Cardiac septum (tissue), 1 donor: ENCODE data around the gene RBPJL. TPM values are rescaled to one million over a fixed set of nuclear protein-coding genes. Genes with fewer than 3 reads are reported as not detected.
"Not testable (repeated sequence)": the region's sequence is repeated elsewhere in the genome, so short reads cannot be mapped to it uniquely, and the experiment has no call there.

Experiments used
- DNase-seq: peaks from one replicate; pipeline ENCODE4 v3.0.0-alpha.2; 2020; ENCODE audit warnings: low spot score
- intact Hi-C: fragments of 100-400 bp; cut with DNase I; formaldehyde crosslinking; loops from one replicate; pipeline ENCODE4 v1.14.0; 2022
- total RNA-seq: library from RNA; stranded (reverse); fragmentation: NEBNext Ultra II Directional; extraction: Animal tissue kit (Norgen Biotek cat#: 25700); gene quantifications from one replicate; pipeline ENCODE4 v1.2.1, GENCODE V29; 2021
- donor health status: DM: no; HTN: no; CAD: no.

Gene RBPJL
- total RNA-seq, 1 donor from 2014 or later: not detected

DNA sequence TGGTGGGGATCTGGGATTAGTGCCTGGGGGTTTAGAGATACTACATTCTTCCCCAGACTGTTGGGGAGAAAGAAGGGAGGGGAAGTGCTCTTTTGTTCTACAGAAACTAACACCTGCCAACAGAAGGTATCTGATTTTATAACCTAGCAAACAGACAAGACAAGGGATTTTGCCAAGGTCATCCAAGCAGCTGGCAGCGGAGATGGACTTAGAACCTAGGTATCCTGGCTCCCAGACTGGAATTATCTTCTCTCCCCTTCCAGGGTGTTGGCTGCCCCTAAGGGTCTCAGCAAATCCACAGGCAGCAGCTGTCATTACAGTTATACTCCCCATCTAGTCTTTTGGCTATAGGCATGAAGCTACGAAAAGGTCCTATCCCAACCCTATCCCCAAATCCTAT lies 33.2 kb downstream of the RBPJL start:
- DNase-seq: no peak
- intact Hi-C loops: no loop called here

DNA sequence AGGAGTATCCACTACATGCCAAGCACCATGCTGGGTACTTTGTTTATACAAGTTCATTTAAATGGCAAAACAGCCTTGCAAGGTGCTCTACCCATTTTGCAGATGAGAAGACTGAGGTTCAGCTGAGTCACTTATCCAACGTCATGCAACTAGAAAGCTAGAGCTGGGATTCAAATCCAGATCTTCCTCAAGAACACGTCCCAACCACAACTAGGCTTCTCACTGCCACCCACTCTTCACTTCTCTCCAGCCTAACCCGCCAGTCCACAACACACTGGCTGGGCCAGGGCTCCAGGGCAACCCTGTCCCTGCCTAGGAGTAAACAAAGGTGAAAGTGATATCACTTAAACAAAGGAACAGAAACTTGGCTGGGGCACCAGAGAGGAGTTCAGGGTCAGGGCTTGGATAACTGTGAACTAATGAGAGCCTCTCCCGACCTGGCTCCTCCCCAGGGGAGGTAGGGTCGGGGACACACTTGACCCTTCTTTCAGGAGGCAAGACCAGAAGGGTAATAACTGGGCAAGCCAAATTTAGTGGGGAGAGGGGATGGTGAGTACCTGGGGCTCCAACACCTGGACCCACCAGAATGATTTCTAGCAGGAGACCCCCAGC lies 33.7 kb downstream of the RBPJL start:
- intact Hi-C loops: no loop called here
- no peak for DNase-seq

DNA sequence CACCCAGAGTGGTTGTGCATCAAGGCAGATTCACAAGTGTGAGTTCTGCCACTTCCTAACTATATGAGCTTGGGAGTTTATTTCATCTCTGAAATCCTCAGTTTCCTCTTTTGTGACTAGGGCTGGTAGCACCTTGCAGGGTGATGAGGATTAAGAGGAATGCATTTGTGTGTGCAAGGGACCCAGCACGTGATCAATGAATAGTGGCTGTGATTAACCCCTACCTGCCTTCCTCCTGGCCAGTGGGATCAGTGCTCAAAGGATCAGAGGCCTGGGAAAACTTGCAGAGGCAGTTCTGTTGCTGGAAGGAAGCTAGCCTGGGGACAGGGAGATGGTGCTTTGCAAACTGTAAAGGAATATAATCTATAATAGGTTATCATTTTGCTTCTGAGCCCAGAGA lies 34.3 kb downstream of the RBPJL start:
- intact Hi-C loops: no loop called here
- DNase-seq: no peak

DNA sequence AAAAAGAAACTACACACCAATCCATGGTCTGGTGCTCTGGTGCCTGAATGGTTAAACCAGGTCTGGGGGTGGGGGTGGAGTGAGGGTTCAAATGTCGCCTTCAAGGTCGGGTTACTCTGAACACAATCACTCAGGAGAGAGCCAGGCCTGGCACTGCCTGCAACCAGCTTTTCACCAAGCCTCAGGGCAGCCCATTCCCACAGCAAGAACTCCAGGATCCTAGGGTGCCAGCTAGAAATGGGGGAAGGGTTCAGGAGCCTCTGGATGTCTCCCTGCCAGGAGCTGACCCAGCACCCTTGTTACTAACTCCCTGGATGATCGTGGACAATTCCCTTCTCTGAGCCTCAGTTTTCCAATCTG lies 34.9 kb downstream of the RBPJL start:
- intact Hi-C loops: no loop called here
- no peak for DNase-seq

DNA sequence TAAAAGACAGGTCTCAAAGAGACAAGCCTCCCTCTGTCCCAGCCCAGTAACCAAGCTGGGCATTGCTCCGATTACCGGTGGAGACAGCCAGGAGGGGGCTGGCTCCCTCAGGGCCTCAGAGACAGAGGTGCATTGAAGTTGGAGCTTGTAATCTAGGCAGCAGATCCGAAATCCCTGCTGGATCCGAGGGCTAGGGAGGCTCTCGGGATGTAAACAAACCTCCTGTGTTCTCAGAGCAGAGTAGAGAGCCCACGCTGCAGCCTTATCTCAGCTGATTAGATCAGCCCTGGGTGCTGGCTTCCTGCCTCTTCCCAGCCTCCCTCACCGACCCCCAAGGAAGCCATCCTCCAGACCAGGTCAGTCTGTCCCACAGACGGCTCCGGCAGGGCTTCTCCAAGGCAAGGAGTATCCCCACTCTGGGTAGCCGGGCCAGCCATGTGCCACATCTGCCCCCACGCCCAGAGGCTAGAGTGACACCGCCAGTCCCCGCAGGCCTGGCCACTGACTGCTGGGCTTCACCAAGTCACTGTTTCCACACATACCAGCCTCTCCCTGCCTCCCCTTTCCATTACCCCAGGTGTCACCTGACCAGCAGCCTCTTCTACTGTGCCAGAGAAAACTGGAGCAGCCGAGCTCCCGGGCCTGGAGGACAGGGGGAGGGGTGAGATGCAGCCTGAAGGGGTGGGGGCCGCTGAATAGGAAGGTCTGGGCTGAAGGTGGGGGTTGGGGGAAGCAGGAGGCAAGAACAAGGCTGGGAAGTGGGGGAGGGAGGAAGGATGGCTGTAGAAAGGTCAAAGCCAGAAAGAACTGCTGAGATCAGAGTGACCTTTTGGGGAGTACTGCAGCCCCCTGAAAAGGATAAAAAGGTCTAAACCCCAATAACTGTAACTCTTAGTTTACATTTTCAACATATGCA lies 35.6 kb downstream of the RBPJL start:
- intact Hi-C loops: loop anchor here (1.0 to 2.0 kb wide), 2 partner anchors 16 to 65 kb away; no protein-coding TSS in a partner anchor

DNA sequence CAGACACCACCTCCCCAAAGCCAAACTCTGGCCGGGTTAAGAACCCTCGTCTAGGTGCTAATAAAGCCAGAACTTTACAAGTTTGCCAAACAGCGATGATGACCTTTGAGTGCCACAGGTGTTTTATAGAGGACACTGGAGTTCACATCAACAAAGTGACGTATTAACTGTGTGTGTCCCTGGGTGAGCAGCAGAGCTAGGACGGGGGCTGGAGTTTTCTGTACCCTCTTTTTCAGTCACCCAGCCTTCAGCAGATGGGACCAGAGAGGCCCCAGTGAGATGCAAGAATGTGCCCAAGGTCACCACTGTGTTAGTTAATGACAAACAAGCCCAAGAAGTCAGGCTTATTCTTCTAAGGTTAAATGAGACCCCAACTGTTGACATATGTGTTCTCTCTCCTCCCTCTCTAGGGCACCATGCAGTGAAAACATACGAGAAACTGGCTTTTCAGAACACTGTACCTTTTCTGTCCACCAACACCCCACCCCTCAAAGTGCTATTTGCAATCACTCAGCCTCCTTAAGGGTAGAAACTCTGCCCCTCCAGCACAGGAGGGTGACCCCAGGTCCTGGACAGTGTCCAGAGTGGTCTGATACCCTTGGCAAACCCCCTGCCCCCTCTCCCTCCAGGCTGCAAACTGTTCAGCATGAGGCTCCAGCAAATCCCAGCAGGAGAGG lies 36.4 kb downstream of the RBPJL start:
- intact Hi-C loops: loop anchor here (1.0 to 2.0 kb wide), 2 partner anchors 15 to 64 kb away; no protein-coding TSS in a partner anchor

More for the DNA sequence above, 35.6 kb downstream of the RBPJL start:
- peak; percentile 90 for DNase-seq

DNA sequence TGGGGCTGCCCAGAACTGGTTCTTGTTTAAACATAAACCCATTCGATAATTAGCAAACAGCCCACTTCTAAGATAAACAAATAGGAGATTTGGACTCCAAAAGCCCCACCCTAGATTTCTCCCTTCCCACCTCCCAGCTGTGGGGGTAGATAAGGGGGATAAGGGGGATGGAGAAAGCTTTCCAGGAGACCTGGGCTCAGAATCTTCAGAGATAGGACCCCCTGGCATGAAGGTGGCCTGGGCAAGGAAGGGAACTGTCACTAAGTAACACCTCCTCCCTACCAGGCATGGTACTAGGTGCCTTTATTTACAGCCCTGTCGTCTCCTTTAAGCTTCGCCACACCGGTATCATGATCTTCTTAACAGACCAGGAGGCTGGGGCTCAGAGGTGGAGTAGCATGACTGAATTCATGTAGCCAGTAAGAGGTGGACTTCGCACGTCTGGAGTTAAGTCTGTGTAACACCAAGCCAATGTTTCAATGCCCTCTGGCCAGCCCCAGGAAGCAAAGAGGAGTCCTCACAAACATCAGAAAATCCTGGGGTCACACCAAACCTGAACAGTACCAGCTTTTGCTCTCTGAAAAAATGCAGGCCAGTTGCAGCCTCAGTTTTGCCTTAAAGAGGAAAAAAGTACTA lies 37.0 kb downstream of the RBPJL start:
- intact Hi-C loops: loop anchor here (2.0 kb wide), 1 partner anchor 63 kb away; no protein-coding TSS in a partner anchor
- no peak for DNase-seq

More for the DNA sequence above, 36.4 kb downstream of the RBPJL start:
- no peak for DNase-seq

DNA sequence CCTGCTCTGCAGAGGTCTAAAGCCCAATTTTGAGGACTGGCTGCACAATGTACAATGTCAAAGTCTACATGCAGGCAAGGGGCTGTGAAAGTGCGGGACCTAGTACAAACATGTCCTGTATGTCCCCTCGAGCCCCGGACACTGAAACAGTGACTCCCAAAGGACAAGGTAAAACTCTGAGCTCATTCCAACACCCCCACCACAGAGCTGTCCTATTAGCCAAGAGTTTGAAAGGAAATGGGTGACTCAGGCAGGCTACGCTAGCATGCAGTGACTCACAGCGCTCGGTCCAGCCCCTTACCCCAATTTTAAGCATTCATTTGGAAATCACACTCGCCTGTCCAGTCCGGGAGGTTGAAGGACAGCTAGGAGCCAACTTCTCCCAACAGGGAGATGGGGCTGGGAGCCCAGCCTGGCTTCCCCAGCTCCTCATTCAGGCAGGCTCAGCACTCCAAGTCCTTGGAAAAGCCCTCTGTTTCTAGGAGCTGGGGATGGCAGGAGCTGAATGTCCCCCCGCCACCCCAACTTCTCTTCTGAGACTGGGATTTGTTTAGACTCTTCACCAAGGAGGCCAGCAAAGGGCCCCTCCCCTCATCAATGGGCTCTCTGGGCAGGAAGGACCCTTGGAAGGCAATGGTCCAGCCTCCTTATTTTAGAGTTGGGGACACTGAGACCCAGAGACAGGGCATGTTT lies 37.7 kb downstream of the RBPJL start:
- DNase-seq: no peak
- intact Hi-C loops: no loop called here

DNA sequence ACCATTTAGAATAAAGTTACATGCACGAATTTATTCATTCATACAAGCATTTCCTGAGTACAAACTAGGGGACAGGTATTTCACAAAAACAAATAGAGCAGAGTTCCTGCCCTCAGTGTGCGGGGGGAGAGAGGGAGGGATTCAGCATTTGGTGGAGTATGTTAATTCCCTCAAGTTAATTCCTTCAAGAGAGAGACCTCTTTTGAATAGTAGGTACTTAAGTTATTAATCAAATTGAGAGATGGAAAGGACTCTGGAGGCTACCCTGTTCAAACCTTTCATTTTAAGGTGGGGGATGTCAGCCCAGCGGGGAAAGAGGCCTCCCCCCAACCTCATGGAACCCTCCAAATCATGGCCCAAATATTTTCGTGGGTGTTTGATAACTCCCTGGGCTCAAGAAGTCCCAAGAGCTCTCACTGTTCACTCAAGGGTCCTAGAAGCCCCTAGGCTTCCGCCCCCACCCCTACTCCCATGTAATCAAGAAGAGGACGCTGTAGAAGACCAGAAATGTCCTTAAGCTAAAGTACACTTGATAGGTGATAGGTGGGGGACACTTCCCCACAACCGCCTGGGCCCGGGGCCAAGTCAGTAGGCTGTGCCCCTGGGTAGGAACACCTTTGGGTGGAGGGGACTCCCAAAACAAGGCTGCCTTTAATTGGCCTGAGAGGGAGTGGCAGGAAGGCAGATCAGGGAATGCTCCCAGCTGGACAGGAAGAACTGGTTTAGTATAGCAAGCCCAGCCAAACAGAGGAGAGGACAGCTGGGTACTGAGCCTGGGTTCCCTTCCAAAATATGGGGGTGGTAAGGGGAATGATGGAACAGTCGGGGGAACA lies 38.7 kb downstream of the RBPJL start:
- intact Hi-C loops: no loop called here
- DNase-seq: no peak

DNA sequence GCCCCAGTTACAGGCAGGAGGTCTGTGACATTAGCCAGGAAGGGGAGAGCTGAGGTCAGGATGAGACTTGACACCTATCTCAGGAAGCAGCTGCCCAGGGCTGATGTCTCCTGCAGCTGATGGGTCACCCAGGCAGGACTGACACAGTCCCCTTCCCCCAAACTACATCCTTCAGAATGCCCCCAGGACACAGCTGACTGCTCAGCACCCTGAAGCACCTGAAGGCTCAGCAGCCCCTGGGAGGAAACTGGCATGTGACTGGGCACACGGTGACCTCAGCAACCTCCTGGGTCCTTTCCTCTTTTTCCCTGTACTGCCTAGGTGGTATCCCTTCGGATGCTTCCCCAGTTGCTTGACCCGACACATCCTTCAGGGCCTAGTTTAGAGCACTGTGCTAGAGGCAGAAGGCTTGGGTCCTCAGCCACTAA lies 39.7 kb downstream of the RBPJL start:
- intact Hi-C loops: no loop called here
- DNase-seq: no peak

DNA sequence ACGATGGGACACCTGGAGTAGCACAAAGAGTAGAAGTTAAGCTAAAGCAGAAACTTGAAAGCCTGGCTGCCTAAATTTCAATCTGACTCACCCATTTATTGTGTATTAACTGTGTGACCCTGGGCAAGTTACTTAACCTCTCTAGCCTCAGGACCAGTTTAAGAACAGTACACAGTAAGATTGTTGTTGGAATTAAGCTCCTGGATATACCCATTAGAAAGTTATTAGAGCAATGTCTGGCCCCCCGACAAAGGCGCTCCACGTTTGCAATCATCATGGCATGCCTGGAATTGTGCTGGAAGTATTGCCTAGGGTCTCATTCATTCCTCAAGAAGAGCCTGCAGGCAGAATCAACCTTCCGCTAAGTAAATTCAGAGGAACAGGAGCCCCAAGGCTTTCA lies 40.2 kb downstream of the RBPJL start:
- DNase-seq: no peak
- intact Hi-C loops: no loop called here

DNA sequence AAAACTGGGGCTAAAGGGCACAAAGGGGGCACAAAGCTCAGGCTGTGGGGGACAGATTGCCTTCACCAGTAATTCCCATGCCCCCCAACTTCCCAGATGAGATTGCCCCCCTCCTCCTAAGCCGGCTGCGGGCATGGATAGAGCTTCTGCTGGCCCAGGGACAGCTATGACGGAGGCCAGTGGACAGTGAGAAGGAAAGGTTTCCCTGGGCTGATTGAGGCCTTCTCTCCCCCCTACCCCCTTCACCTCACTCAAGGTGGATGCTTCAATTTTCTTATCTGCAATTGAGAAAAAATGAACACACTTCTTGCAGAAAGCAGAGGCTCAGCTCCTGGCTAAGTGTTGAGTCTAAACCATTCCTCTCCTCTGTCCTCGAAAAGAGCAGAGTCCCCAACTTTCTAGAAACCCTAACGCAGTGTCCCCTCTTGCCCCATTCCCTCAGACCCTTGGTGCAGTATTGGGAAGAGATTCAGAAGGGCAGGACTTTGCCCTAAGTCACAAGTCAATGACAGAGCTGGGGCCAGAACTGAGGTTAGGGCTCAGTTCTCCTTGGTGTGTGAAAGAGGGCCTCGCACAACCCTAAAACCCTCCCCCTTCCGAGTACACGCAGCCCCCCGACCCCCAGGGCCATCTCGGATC lies 40.8 kb downstream of the RBPJL start:
- DNase-seq: no peak
- intact Hi-C loops: no loop called here

DNA sequence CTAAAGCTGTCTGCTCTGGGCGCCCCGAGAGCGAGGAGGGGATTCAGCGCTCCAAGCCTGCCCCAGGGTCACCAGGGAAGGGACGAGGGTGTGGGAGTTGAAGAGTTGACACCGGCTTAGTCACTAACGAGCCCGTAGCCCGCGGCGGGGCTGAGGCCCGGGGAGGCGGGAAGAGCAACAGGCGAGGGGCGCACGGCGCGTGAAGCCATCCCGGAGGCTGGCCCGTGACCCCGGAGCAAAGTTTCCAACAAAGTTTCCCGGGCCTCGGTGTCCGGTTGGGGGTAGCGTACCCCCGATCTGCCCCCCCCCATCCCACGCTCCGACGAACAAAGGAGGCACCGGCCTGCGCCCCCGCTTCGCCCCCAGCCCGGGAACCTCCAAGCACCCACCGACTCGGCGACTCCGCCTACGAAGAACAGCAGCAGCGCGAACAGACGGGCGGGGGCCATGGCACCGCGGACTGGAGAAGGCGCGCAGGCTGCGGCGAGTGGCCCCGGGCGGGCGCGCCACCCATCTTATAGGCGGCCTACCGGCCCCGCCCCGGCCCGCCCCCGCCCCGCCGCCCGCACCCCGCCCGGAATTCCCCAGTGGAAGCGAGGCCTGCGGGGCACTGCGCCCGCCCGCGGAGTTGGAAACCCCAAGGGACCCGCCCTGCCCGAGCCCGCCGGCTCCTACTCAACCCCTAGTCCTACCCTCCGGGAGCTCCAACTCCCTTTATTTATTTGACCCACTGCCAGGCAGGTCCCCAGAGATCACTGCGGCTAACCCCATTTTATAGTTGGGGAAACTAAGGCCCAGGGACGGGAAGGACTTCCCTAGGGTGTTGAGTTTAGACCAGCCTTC lies 41.5 kb downstream of the RBPJL start, which contains the start of gene SDC4:
Gene SDC4, minus strand, starts transcription at position 489 of the 843 bp plus-strand sequence. Its CDS starts 40 bp downstream, at position 449.
- DNase-seq: no peak
- intact Hi-C loops: no loop called here

DNA sequence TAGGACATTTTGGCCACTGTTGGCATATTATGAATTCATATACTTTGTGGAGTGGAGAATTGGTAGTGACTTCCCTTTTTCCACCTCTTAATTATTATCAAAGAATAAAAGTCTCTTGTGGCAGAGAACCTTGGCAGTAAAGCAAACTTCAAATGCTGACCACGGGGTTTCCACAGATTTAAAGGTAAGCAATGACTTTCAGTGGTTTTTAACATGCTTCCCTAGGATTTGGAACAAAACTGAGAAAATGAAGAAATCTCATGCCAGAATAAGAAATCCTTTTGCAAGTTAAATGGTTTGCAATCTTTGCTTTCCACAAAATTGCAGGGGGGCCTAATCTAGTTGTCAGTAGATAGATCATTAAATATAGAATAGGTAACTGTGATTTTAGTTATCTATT lies 43.6 kb downstream of the RBPJL start:
- intact Hi-C loops: no loop called here
- no peak for DNase-seq

DNA sequence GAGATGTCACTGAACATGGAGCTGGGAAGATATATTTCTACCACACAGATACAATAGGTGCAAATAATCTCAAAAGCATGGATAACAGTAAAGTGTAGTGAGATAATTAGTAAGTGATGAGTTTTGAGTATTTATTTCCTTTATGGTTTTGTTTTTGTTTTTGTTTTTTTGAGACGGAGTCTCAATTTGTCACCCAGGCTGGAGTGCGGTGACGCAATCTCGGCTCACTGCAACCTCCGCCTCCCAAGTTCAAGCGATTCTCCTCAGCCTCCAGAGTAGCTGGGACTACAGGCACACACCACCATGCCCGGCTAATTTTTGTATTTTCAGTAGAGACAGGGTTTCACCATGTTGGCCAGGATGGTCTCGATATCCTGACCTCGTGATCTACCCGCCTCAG lies 44.2 kb downstream of the RBPJL start:
- DNase-seq, intact Hi-C loops: not testable (repeated sequence)

DNA sequence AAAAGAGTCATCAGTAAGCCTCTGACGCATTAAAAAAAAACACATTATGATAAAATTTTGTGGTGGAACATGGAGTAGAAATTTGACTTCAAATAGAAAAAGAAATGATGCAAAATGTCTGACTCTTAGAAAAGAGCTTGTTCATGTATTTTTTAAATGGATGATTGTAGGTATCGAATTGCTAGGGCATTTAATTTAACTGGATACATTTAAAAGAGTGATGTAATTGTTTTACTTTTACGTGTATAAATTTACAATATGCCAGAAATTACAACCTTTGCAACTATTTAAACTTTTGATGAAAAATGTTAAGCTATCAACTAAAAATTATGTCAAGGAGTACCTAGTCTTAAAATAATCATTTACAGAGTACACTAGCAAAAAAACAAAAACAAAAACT lies 46.1 kb downstream of the RBPJL start:
- no peak for DNase-seq

DNA sequence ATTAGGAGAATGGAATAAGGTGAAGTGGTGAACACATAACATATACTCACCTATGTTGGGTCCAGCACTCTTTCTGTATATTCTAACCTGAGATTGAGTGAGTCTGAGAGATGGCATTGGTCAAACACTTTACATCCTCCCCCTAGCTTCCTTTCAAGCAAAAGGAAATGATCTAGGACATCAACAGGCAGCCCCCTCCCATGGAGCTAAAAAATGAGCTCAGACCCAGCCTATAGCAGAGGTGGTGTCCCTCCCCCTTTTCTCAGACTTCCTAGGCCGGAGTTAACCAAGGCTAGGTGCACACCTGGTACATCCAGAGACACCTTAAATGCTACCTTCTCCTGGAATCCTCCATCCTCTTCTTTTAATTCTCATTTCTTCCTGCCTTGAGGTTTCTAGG lies 47.1 kb downstream of the RBPJL start:
- intact Hi-C loops: no loop called here
- peak; percentile 38 for DNase-seq

More for the DNA sequence above, 46.1 kb downstream of the RBPJL start:
- intact Hi-C loops: no loop called here
